H1 (cell line): ENCODE results near the gene RSU1. TPM values are rescaled to one million over a fixed set of nuclear protein-coding genes. Genes with fewer than 3 reads are reported as not detected.

ENCODE experiments used
- CBX5 ChIP-seq: fragments of 300-800, 300-1000 bp; sonication (generic); IDR thresholded peaks from 2 replicates; pipeline ENCODE4 v1.7.1; 2016; ENCODE audit warnings: antibody characterized with exemption, low read length, low read depth
- CHD1 ChIP-seq: IDR thresholded peaks from 2 replicates; pipeline ENCODE4 v1.6.1; 2012; ENCODE audit warnings: low read depth, low read length, improper control_type of control experiment
- CHD7 ChIP-seq: fragments of 300-600 bp; sonication (generic); IDR thresholded peaks from 2 replicates; pipeline ENCODE4 v1.7.1; 2012; ENCODE audit warnings: low read length, moderate library complexity, mild to moderate bottlenecking, inconsistent platforms; ENCODE audit not compliant: insufficient replicate concordance
- EZH2 ChIP-seq: fragments of 200-600 bp; sonication (generic); IDR thresholded peaks from 2 replicates; pipeline ENCODE4 v1.7.1; 2012; ENCODE audit warnings: low read depth, mild to moderate bottlenecking, moderate library complexity, low read length, inconsistent platforms; ENCODE audit not compliant: severe bottlenecking
- GABPA ChIP-seq: IDR thresholded peaks from 2 replicates; pipeline ENCODE4 v1.6.1; 2011; ENCODE audit warnings: mild to moderate bottlenecking, low read length, moderate library complexity, borderline replicate concordance; ENCODE audit not compliant: insufficient read depth
- POU5F1 ChIP-seq: IDR thresholded peaks from 2 replicates; pipeline ENCODE4 v1.6.1; 2011; ENCODE audit warnings: low read depth, mild to moderate bottlenecking, low read length, moderate library complexity
- SP4 ChIP-seq: IDR thresholded peaks from 2 replicates; pipeline ENCODE4 v1.6.1; 2012; ENCODE audit warnings: low read length, inconsistent platforms
- polyA plus RNA-seq, 7 experiments: library from polyadenylated mRNA; depleted of rRNA in 3 of 7; stranded (reverse) in 5 of 7; unstranded in 2 of 7; fragments of >200 nt in 5 of 7; fragments of 200-250 nt in 2 of 7; gene quantifications; 1 replicate in 5 of 7; 2 replicates in 1 of 7; 4 replicates in 1 of 7; pipeline versions ENCODE4 v1.2.1 to v1.2.3, GENCODE V29; 2011 to 2013; ENCODE audit warnings: missing spikeins in 2 of 7, mixed read lengths in 2 of 7
- total RNA-seq: library from RNA; stranded (reverse); fragmentation: NEBNext Ultra II Directional; extraction: Animal tissue kit (Norgen Biotek cat#: 25700); gene quantifications from 2 replicates; pipeline ENCODE4 v1.2.1, GENCODE V29; 2021

The RSU1 gene
- total and polyA plus RNA-seq, 2 of the 8 experiments (the other 6 are each of a cell fraction or from before 2014, with no cell fraction given): 50.0 to 68.2 TPM

DNA sequence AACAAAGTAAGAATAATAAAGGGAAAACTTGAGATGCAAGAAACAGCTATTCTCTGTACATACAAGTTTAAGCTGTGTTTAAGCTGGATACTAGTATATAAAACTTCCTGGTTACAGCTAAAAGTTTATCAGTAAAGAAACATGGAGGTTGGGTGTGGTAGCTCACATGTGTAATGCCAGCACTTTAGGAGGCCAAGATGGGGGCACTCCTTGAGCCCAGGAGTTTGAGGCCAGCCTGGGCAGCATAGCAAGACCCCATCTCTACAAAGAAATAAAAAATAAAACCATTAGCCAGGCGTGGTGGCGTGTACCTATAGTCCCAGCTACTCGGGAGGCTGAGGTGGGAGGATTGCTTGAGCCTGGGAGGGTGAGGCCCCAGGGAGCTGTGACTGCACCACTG lies 3.2 kb downstream of the RSU1 start (continued):
- no peak for TF ChIP-seq CHD7
- TF ChIP-seq GABPA: no peak
- TF ChIP-seq CHD1: no peak
- no peak for TF ChIP-seq EZH2
- no peak for TF ChIP-seq CBX5
- no peak for TF ChIP-seq SP4
- TF ChIP-seq POU5F1: no peak
